K562 (cell line): ENCODE data around the gene FRMD4B. TPM values are rescaled to one million over a fixed set of nuclear protein-coding genes. Genes with fewer than 3 reads are reported as not detected.

ENCODE experiments used
- ATAC-seq: fragments of 200-7000 bp; cut with Tn5 transposase; 3 replicates; pipeline ENCODE4 v1.9.1; 2020; ENCODE audit warnings: moderate library complexity
- BruUV-seq: library from RNA; stranded (reverse); fragments of 400-500 nt; replicated peaks from 2 replicates; lab custom pipeline; 2021; lab: Mats Ljungman, UMichigan
- CTCF ChIA-PET: fragments of 300-600 bp; formaldehyde crosslinking; extraction: SDS; loops from one replicate; lab custom pipeline; 2021; ENCODE audit warnings: low intra/inter-chr PET ratio; lab: Yijun Ruan, JAX
- POLR2A ChIA-PET: fragments of 300-600, 350-650 bp; sonication (Branson Sonifier 250); formaldehyde crosslinking; extraction: SDS; loops from one replicate; lab custom pipeline; 2021; ENCODE audit warnings: antibody characterized with exemption, inconsistent platforms; lab: Yijun Ruan, JAX
- DNase-seq, 4 experiments: peaks; one replicate each; pipeline versions ENCODE4 v3.0.0 to v3.0.0-alpha.2; 2011 to 2018; ENCODE audit warnings: low spot score in 3 of 4, mixed read lengths in 3 of 4; ENCODE audit errors: extremely low read depth in 1 of 4
- FAIRE-seq: peaks from 2 replicates; lab custom pipeline; 2011; peaks lifted over from hg19 to GRCh38; lab: Jason Lieb, UNC
- H2AFZ ChIP-seq: 2 replicates; pipeline ENCODE4 v1.6.0; 2011; ENCODE audit warnings: low read depth, low read length, control low read depth, inconsistent platforms
- H3K27ac ChIP-seq: fragments of 200-600 bp; 3 replicates; pipeline ENCODE4 v1.8.0; 2011; ENCODE audit warnings: low read depth, mild to moderate bottlenecking, control low read depth, inconsistent platforms, low read length, moderate library complexity, mixed read lengths; ENCODE audit errors: extremely low read depth
- H3K27me3 ChIP-seq, 2 experiments: fragments of 300-600 bp in 1 of 2; 2 replicates in 1 of 2; 3 replicates in 1 of 2; pipeline versions ENCODE4 v1.6.0 to v1.8.0; 2011; ENCODE audit warnings: inconsistent platforms in 2 of 2, low read length in 2 of 2, mild to moderate bottlenecking in 1 of 2, mixed read lengths in 1 of 2, moderate library complexity in 1 of 2; ENCODE audit not compliant: control insufficient read depth in 2 of 2, insufficient read depth in 2 of 2
- H3K36me3 ChIP-seq: fragments of 300-600 bp; 3 replicates; pipeline ENCODE4 v1.8.0; 2011; ENCODE audit warnings: mild to moderate bottlenecking, low read length, inconsistent platforms; ENCODE audit not compliant: control insufficient read depth, insufficient read depth
- H3K4me1 ChIP-seq, 2 experiments: fragments of 200-600 bp in 1 of 2; replicated peaks in 1 of 2; 2 replicates in 1 of 2; 3 replicates in 1 of 2; pipeline versions ENCODE4 v1.5.1 to v1.8.0; 2011; ENCODE audit warnings: inconsistent platforms in 2 of 2, low read length in 2 of 2, mild to moderate bottlenecking in 1 of 2, mixed read lengths in 1 of 2, moderate library complexity in 1 of 2; ENCODE audit not compliant: control insufficient read depth in 2 of 2, insufficient read depth in 2 of 2
- H3K4me2 ChIP-seq: 2 replicates; pipeline ENCODE4 v1.6.1; 2011; ENCODE audit warnings: low read length, control low read depth, inconsistent platforms, mixed read lengths; ENCODE audit not compliant: insufficient read depth
- H3K4me3 ChIP-seq: fragments of 200-600 bp; sonication (generic), shearing (Covaris generic); 2 replicates; pipeline ENCODE4 v1.5.1; 2016; ENCODE audit warnings: control low read depth, inconsistent platforms
- H3K79me2 ChIP-seq: fragments of 200-600 bp; 3 replicates; pipeline ENCODE4 v1.8.0; 2011; ENCODE audit warnings: low read length, inconsistent platforms; ENCODE audit not compliant: control insufficient read depth, insufficient read depth
- H3K9ac ChIP-seq, 2 experiments: 2 replicates each; pipeline versions ENCODE4 v1.6.0 to v1.6.1; 2011; ENCODE audit warnings: low read depth in 2 of 2, low read length in 2 of 2, control low read depth in 1 of 2, inconsistent platforms in 1 of 2, mild to moderate bottlenecking in 1 of 2, mixed read lengths in 1 of 2; ENCODE audit not compliant: insufficient read depth in 1 of 2
- H3K9me1 ChIP-seq: one replicate; pipeline ENCODE4 v1.6.0; 2011; ENCODE audit warnings: inconsistent platforms, mild to moderate bottlenecking, low read length, moderate library complexity; ENCODE audit not compliant: control insufficient read depth, insufficient read depth
- H3K9me3 ChIP-seq: replicated peaks from 2 replicates; pipeline ENCODE4 v1.5.1; 2011; ENCODE audit warnings: low read depth, low read length, inconsistent platforms; ENCODE audit not compliant: control insufficient read depth, insufficient read depth
- H4K20me1 ChIP-seq: replicated peaks from 2 replicates; pipeline ENCODE4 v1.6.1; 2011; ENCODE audit warnings: low read length, inconsistent platforms, mixed read lengths; ENCODE audit not compliant: control insufficient read depth, insufficient read depth
- NFIC ChIP-seq: fragments of 450-650 bp; IDR thresholded peaks from 2 replicates; pipeline ENCODE4 v1.6.1; 2017; ENCODE audit warnings: mild to moderate bottlenecking, inconsistent platforms
- NONO ChIP-seq, 2 experiments: fragments of 200-400 bp in 1 of 2; fragments of 450-650 bp in 1 of 2; formaldehyde crosslinking in 1 of 2; IDR thresholded peaks; 2 replicates each; pipeline ENCODE4 v1.6.1; 2017; ENCODE audit warnings: low read depth in 2 of 2, mild to moderate bottlenecking in 2 of 2, moderate library complexity in 2 of 2, low read length in 1 of 2
- RFX7 ChIP-seq: fragments of 250-450 bp; sonication (Bioruptor Pico); IDR thresholded peaks from 2 replicates; pipeline ENCODE4 v1.5.1; 2021; ENCODE audit warnings: mild to moderate bottlenecking
- TSC22D4 ChIP-seq: fragments of 450-650 bp; IDR thresholded peaks from 2 replicates; pipeline ENCODE4 v1.6.1; 2016; ENCODE audit warnings: missing genetic modification characterization, missing biosample characterization, control low read depth
- ZNF347 ChIP-seq: fragments of 450-650 bp; formaldehyde crosslinking; IDR thresholded peaks from 2 replicates; pipeline ENCODE4 v1.4.0; 2020; ENCODE audit warnings: low read depth, mild to moderate bottlenecking, moderate library complexity
- WGBS: fragments of 100-300 bp; shearing (Covaris generic); methylation state at CpG from one replicate; pipeline ENCODE4 v1.1.6; 2016; ENCODE audit warnings: low coverage, mixed read lengths; ENCODE audit not compliant: insufficient coverage; ENCODE audit errors: missing lambda C conversion rate; 5-methylcytosine and 5-hydroxymethylcytosine counted together
- in situ Hi-C: fragments of 300-500 bp; cut with MboI; formaldehyde crosslinking; loops from 4 replicates; pipeline ENCODE4 v1.15.0; 2018; ENCODE audit warnings: inconsistent platforms, mixed read lengths
- intact Hi-C: fragments of 100-400 bp; cut with micrococcal nuclease; formaldehyde crosslinking; loops from 2 replicates; pipeline ENCODE4 v1.14.2; 2022
- polyA plus RNA-seq, 8 experiments: library from polyadenylated mRNA; depleted of rRNA in 4 of 8; stranded (reverse) in 5 of 8; unstranded in 3 of 8; fragments of >200 nt; fragmentation: Nextera tagmentation in 2 of 8; fragmentation: Illumina TruSeq in 1 of 8; extraction: Ambion mirVana in 2 of 8; extraction: Trizol in 1 of 8; gene quantifications; 2 replicates each; pipeline versions ENCODE4 v1.2.1 to v1.2.3, GENCODE V29; 2011 to 2014; ENCODE audit warnings: inconsistent platforms in 1 of 8, missing spikeins in 1 of 8
- total RNA-seq, 7 experiments: library from RNA; depleted of rRNA in 6 of 7; stranded (reverse); fragments of >200 nt in 6 of 7; fragmentation: Illumina TruSeq in 2 of 7; extraction: Trizol in 2 of 7; gene quantifications; 2 replicates each; pipeline versions ENCODE4 v1.2.1 to v1.2.3, GENCODE V29; 2011 to 2021; ENCODE audit warnings: low replicate concordance in 1 of 7
- TF ChIP-seq, protein P1 (sequence below): fragments of 450-650 bp; formaldehyde crosslinking; conservative IDR thresholded peaks from 2 replicates; pipeline ENCODE4 v1.4.0; 2022; ENCODE audit warnings: mild to moderate bottlenecking, missing genetic modification characterization

The FRMD4B gene
- total and polyA plus RNA-seq, 9 of the 15 experiments (the other 6 are each of a cell fraction or from before 2014, with no cell fraction given), result 0.03 to 0.09 (median 0.04) TPM; not detected in 3

DNA sequence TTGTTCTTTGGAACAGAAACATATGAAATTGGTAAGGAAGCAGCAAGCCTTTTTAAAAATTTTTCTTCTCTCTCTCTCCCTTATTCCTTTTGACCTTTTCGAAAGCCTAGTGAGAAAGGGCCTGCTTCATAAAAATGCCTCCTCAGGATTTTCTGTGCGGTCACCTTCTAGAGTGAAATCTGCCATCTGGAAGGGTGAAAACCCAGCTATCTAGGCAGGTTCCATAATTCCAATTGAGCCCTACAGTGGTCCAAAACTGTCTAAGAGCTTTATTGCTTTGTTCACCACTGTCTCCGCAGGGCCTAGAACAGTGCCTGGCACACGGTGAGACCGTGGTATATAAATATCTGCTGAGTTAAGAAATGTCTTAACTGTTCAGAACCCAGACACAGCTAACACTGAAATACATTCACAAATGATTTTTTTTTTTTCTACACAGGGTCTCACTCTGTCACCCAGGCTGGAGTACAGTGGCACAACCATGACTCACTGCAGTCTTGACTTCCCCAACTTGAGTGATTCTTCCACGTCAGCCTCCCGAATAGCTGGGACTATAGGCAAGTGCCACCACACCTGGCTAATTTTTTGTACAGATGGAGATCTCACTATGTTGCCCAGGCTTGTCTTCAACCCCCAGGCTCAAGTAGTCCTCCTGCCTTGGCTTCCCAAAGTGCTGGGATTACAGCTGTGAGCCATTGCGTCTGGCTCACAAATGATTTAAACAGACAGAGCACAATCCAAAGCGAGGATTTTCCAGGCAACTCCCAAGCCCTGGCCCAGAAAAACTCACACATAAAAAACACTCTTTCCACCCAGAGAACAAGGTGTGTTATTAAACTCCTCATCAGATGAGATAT lies 64.4 kb downstream of the FRMD4B start (continued):
- TF ChIP-seq, protein P1, sequence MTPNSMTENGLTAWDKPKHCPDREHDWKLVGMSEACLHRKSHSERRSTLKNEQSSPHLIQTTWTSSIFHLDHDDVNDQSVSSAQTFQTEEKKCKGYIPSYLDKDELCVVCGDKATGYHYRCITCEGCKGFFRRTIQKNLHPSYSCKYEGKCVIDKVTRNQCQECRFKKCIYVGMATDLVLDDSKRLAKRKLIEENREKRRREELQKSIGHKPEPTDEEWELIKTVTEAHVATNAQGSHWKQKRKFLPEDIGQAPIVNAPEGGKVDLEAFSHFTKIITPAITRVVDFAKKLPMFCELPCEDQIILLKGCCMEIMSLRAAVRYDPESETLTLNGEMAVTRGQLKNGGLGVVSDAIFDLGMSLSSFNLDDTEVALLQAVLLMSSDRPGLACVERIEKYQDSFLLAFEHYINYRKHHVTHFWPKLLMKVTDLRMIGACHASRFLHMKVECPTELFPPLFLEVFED (CRISPR knock-in tag), result no peak
- TF ChIP-seq TSC22D4 (tag) (no peak), NONO (IDR thresholded peaks at IDR 0.05; ENCODE audit: low read depth in 2 of 2, low read length in 1 of 2) (no peak), RFX7 (CRISPR knock-in tag) (no peak)

DNA sequence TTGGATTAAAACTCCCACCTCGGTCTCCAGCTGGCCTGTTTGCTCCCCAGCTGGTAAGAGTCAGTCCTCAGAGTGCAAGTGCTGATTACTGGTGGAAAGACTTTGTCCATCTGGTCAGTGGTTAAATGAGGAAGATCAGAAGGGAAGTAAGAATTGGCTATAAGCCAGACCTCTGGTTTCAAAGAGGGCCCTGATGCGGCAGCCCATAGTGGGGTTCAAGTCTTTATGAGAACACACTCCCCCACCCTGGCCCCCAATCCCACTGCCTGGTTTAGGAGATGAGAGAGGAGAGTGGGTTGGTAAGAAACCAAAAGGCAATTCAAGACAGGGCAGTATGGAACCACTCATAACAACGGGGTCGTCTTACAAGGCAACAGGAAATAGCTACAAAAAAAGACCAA lies 65.0 kb downstream of the FRMD4B start:
- 2% methylated on average over 4 of the region's 4 CpGs for WGBS
- no peaks in the 10 kb centered on the region for H3K9me1 ChIP-seq
- H3K27ac ChIP-seq, result no peak overlapping the region
- H3K4me2 ChIP-seq, result no peak overlapping the region
- H3K9ac ChIP-seq, result no peak overlapping the region
- H3K4me1 ChIP-seq, result no peaks in the 10 kb centered on the region
- no peak for ATAC-seq
- no peaks in the 10 kb centered on the region; a peak in 1 of 5 replicates for H3K27me3 ChIP-seq
- FAIRE-seq, result no peak
- no peaks in the 10 kb centered on the region for H4K20me1 ChIP-seq
- H2AFZ ChIP-seq, result no peak overlapping the region
- no peaks in the 10 kb centered on the region for H3K79me2 ChIP-seq
- in situ Hi-C loops, result no loop called here
- intact Hi-C loops, result no loop called here
- CTCF ChIA-PET, result no interaction called here
- no peak for DNase-seq
- BruUV-seq, result no TSS peak
- TF ChIP-seq ZNF347 (CRISPR knock-in tag) (no peak), NFIC (peak; percentile 36; the same call in 1 of the 2 replicates)
- TF ChIP-seq, all 486 proteins: peak for 1
- no peaks in the 10 kb centered on the region for H3K9me3 ChIP-seq
- POLR2A ChIA-PET, result interaction anchor here (0.6 kb wide), 1 partner anchor 47 kb away, joined by 3 read pairs; no protein-coding TSS in a partner anchor
- H3K36me3 ChIP-seq, result no peaks in the 10 kb centered on the region
- no peak overlapping the region for H3K4me3 ChIP-seq
